ENCODE measurements around the gene ZNRF1.
"Not testable (repeated sequence)": the region's sequence is repeated elsewhere in the genome, so short reads cannot be mapped to it uniquely, and the experiment has no call there.

Gene ZNRF1

DNA sequence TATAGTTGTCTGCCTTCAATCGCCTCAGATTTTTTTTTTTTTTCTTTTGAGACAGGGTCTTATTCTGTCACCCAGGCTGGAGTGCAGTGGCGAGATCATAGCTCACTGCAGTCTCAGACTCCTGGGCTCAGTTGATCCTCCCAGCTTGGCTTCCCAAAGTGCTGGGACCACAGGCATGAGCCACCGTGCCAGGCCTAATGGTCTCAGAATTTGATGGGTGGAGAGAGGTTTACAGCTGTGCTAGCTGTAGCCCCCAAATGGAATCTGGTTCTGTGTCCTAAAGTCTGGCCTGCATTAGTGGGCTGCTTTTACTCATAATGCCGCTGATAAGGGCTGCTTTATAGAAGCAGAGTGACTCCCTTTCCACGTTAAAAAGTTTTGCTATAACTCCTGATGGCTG, 5.1 kb downstream of the ZNRF1 start:
- DNase-seq, result no peak

DNA sequence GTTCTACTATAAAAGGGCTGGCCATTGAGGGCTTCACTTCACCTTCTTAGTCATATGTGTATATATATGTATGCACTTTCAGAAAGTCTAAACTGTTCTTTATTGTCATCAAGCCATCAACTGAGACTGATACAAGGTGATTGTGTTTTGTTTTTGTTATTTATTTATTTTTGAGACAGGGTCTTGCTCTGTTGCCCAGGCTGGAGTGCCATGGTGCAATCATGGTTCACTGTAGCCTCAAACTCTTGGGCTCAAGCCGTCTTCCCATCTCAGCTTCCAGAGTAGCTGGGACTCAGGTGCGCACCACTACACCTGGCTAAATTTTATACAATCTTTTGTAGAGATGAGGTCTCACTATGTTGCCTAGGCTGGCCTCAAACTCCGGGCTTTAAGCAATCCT, 5.6 kb downstream of the ZNRF1 start:
- no peak for DNase-seq

DNA sequence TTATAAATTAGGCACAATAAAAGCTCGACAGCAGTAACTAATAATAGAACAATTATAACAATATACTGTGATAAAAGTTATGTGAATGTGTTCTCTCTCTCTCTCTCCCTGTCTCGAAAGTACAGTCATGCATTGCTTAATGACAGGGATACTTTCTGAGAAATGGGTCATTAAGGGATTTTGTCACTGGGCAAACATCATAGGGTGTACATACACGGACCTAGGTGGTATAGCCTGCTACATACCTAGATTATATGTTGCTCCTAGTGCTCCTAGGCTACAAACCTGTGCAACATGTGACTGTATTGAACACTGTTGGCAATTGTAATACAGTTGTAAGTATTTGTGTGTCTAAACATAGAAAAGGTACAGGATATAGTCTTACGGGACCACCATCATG, 6.9 kb downstream of the ZNRF1 start:
- DNase-seq, result no peak

DNA sequence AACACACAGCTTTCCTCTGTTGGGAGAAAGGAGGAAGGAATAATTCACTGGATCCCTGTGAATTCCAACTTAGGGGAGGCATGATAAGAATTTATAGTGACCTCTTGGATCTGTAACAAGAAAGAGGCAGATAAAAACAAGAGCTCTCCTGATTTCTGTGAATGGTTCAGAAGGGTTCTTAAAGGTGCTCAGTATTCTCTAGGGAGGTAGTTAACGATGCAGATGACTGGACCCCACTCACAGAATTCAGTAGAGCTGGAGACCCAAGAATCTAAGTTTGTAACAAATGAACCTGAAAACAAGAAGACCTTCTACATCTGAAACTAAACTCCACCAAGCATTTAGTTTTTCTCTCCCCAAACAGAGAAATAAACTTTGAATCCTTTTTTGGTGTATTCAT, 8.6 kb downstream of the ZNRF1 start:
- no peak for DNase-seq

DNA sequence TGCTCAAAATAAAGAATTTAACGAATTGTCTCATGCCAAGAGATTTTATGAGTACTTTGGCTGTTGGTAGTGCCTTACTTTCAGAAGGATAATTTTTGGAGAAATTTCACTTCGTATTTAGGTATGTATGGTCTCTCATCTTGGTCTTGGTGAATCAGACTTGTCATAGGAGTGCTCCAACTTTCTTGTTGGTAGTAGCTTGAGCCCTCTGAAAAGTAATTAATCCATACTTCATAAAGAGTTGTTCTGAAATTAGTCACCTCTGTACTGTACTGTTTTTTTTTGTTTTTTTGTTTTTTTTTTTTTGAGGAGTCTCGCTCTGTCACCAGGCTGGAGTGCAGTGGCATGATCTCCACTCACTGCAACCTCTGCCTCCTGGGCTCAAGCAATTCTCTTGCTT, 11.6 kb downstream of the ZNRF1 start:
- DNase-seq, result no peak

DNA sequence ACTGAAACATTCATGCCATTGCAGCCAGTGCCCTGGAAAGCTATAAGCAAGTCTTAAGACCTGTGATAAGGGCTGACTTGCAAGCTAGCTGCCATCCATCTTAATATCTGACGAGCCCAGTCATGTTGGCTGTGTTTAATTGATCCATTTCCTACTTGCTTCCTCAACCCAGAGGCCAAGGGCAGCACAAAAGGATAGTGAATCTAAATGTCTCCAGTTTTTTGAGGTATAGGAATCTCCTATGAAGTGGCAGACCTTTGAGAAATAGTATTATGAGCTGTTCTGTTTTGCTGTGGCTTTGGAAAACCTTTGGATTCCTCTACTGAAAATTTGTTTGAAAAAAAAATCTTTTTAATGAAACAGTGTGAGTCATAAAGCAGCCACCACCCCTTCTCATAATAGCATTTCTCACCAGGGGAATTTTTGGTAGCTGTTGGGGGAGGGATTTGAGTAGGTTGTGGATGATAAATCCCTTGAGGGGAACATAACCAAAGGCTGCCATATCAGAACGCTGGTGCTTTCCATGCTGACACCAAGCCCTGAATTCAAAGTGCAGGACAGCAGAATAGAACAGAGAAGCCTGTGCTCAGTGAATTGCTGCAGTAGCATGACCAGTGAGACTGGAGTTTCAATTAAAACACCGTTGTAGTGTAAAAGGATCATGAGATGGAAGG, 12.9 kb downstream of the ZNRF1 start:
- no peak for DNase-seq

DNA sequence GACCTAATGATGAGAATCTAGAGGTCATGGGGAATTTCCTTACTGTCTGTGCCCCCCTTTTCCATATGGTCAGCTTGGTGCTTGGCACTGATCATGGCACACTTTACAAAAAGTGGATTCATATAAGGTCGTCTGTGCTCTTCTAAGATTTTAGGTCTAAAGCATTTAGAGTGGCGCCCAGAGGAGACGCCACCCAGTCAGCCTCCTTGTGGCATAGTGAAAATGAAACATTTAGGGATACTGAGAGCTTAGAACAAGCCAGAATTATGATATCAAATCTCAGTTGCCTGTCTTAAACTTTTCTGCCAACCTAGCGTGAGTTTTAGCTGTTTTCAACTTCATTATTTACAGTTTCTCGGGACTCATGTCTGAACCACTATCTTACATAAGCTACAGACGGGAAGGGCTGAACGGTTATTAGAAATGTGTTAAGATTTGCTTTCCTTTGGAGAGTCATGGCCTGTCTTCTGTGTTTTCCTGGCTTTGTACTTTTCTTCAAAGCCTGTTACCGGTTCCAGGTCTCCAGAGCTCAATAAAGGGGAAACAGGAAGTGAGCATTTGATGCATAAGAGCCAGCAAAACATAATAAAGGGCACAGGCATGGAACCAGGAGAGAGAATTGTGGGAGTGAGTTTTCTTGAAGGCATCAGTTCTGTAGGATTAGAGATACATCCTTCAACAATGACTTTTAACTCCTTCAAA, 13.7 kb downstream of the ZNRF1 start:
- DNase-seq, result no peak

DNA sequence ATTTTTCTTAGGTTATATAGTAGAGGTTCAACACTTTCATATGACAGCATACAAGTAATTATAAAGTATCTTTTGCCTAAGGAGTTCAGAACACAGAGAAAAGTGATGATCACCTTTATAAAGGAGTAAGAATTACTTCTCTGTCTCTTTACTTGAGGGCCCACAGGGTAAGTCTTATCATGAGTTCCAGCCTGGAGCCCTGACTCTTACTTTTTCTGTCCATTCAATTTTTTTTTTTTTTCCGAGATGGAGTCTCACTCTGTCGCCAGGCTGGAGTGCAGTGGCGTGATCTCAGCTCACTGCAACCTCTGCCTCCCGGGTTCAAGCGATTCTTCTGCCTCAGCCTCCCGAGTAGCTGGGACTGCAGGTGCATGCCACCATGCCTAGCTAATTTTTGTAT, 14.3 kb downstream of the ZNRF1 start:
- not testable (repeated sequence) for DNase-seq

DNA sequence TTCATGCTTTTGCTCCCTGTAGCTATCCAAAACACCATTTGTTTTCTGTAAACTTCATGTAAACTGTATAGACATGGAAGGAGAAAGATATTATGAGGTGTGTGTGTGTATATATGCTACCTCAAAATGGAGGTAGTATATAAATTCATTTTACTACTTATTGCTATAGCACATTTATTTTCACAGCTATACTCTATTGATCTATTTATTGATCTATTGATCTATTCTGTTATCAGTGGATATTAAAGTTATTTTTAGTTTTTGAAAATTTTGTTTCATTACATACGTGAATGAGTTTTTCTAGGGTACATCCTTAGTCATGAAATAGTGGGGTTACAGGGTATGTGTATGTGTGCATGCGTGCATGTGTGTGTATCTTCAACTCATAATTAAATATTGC, 15.5 kb downstream of the ZNRF1 start:
- DNase-seq, result no peak

DNA sequence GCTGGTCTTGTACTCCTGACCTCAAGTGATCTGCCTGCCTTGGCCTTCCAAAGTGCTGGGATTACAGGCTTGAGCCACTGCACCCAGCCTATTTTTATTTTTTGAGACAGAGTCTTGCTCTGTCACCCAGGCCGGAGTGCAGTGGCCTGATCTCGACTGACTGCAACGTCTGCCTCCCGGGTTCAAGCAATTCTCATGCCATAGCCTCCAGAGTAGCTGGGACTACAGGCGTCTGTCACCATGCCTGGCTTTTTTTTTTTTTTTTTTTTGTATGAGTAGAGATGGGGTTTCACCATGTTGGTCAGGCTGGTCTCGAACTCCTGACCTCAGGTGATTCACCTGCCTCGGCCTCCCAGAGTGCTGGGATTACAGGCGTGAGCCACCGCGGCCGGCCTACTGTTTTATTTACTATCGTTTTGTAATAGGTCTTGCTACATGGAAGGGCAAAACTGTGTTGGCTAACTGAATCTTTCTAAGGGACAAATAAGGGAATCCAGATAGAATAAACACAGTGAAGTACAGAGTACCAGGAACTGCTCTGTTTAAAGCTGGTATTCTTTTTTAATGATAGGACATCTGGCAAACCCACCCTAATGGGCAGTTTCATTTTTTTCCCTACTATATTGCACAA, 17.7 kb downstream of the ZNRF1 start:
- DNase-seq, result not testable (repeated sequence)

DNA sequence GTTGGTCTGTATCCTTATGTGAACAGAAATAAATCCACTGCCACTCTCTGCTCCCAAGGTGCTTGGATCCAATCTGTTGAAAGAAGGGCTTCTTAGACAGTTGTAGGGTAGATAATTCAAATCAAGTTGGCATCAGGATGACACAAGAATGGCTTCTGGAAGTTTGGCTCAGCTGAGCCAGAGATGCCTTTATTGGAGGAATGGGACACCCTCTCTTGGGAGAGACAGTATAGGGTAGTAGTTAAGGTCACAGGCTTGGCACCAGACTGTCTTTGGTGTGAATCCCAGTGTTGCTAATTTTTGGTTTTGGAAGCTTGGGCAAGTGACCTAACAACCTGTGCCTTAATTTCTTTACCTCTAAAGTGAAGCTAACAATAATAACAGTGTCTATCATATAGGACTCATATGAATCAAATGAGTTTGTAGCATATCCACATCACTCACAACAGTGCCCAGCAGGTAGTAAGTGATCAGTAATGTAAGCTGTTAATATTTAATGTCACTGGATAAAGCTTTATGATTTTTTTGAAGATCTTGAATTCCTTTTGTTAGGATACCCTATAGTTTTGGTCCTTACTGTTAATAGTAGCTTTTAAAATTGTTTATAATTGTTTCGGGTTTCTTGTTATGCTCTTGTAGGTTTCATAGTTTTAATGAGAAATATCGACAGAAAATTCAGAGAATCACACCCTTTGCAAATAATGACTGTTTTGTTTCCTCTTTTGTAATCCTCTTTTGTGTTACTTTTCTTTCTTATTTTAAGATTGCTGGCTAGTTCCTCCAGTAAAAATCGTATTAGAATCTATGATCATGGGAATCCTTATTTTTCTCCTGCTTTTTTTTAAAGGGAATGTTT, 19.1 kb downstream of the ZNRF1 start:
- DNase-seq, result no peak

DNA sequence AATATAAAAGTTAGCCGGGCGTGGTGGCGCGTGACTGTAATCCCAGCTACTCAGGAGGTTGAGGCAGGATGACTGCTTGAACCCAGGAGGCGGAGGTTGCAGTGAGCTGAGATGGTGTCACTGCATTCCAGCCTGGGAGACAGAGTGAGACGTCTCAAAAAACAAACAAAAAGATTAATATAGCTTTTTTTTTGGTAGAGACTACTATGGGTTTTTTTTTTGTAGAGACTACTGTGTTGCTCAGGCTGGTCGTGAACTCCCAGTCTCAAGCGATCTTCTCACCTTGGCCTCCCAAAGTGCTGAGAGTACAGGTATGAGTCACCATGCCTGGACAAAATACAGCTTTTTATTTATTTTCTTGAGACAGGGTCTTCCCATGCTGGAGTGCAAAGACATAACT, 20.2 kb downstream of the ZNRF1 start:
- no peak for DNase-seq

DNA sequence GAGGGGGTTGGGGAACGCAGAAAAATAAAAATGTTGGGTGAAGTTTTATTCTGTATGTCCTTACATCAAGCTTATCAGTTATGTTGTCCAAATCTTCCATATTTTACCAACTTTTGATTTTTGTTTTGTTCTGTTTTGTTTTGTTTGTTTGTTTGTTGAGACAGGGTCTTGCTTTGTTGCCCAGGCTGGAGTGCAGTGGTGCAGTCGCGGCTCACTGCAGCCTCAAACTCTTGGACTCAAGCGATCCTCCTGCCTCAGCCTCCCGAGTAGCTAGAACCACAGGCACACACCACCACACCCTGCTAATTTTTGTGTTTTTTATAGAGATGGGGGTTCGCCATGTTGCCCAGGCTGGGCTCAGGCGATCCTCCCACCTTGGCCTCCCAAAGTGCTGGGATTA, 20.8 kb downstream of the ZNRF1 start:
- no peak for DNase-seq

DNA sequence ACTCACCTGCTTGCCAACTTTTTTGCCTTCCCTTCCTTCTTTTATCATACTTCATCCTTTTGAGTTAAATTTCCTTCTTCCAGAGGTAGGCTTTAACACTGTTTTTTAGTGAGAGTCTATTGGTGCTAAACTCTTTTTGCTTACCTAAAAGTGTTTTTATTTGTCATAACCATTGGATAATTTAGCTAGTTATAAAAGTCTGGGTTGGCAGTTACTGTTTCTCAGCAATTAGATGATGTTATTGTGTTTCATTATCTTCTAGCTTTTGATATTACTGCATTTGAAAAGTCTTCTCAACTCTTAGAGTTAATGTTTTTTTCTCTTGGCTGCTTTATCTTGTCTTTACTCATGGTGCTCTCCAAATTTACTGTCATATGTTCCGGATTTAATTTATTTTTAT, 22.6 kb downstream of the ZNRF1 start:
- no peak for DNase-seq

DNA sequence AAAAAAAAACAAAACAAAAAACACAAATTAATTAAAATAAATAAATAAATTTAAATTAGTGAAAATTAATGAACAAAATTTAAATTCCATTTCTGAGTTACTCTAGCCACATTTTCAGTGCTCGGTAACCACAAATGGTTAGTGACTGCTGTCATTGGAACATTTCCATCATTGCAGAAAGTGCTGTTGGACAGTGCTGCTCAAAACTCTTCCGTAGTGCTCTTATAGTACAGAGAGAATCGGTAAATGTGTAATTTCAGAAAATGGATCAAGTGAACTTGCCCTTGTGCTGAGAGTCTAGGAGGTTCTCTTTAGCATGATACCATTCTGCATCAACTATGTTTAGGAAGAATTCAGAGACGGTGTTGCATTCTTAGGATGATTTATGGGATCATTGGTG, 23.7 kb downstream of the ZNRF1 start:
- no peak for DNase-seq

DNA sequence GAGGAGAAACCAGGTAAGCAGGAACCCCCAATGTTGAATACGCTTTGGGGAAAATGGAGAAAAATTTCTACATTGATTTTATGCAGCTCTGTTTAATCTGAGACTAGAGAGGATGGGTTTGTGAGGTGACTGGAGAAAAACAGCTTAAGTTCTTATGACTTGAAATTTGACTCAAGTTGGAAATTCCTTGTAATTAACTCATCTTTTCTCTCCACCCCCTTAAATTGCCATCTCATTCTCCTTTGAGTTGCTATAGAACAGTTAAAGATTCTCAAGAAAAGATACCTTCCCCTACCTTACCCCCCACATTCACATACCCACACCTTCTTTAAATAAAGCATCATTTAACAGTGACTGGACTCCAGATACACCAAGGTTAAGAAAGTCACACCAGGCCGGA, 24.2 kb downstream of the ZNRF1 start:
- no peak for DNase-seq

DNA sequence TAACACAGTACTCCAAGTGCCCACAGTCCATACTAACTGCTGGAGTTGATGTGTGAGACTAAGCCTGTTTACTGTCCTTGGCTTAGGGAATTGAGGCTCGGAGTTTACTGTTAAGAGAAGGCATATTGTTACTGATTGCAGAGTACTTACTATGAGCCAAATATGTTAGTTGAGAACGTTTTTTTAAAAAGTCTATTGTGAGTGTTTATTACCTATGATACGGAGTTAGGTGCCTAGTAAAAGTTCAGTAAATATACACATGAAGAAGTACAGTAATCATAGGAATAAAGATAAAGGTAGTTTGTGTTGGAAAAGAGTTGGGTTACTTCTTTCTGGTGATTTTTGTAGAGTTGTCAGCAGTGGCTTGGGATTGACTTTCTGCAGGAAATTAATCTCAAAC, 25.4 kb downstream of the ZNRF1 start:
- DNase-seq, result no peak

DNA sequence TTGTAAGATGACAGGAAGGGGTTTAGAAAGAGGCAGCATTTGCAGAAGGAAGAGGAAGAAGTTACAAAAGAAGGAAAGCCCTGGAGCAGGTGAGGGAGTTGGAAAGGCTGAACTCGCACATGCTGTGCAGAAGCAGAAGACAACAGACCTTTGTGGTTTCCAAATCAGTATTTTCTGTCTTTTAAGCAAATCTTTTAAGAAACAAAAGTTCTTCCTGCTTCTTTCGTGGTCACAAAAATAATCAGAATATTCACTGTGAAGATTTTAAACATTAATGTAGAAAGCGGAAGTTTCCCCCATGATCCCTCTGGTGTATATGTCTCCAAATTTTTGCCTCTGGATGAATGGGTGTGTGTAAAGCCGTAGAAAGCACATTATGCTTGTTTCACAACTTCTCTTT, 25.8 kb downstream of the ZNRF1 start:
- DNase-seq, result no peak

DNA sequence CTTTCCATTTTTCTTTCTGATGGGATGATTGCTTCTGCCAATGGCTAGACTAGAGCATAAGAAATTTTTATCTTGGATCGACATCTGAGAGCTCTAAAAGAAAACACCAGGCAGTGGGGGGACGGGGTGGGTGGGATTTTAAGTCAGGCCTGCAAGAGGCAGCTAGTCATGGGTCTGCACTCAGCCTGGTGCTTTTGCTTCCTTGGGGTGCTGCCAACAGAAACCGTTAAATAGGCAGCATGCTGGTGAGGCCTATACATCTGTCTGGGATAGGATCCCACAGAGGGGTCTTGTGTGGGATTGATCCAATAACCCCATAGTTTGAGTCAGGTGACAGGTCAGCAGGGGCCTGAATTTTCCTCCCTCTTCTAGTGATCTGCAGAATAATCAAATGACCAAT, 26.9 kb downstream of the ZNRF1 start:
- DNase-seq, result no peak

DNA sequence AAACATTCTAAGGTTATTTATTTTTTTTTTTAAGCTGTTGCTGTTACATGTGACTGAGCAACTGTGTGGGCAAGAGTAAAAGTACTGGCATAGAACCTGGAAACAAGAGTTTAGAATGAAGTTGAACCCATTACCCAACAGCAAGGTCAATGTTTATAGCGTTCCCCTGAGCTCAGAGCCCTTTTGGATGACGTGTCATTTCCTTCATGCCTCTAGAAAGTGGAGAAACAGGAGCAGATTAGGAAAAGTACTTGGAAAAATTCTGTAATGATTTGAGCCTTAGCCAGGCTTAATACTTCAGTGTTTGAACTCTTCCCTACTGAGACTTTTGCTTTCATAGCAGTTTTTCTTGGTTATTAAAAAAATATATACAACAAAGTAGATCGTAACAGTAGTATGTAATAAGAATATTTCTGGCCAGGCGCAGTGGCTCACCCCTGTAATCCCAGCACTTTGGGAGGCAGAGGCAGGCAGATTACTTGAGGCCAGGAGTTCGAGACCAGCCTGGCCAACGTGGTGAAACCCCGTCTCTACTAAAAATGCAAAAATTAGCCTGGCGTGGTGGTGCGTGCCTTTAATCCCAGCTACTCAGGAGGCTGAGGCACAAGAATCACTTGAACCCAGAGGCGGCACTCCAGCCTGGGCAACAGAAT, 27.5 kb downstream of the ZNRF1 start:
- not testable (repeated sequence) for DNase-seq

DNA sequence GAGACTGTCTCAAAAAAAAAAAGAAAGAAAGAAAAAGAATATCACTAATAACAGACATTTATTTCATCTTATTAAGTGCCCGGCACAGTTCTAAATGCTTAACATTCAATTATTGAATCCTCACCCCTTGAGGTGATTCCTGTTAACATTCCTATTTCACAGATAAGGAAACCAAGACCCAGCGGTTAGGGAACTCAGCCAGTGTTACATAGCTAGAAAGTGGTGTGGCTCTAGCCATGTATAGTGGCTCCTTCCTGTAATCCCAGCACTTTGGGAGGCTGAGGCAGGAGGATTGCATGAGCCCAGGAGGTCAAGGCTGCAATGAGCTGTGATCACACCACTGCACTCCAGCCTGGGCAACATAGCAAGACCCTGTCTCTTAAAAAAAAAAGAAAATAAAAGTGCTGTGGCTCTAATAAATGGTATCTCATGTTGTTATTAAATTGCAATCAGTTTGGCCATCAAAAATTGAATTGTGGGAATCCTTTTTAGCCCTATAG, 28.1 kb downstream of the ZNRF1 start:
- DNase-seq, result no peak

DNA sequence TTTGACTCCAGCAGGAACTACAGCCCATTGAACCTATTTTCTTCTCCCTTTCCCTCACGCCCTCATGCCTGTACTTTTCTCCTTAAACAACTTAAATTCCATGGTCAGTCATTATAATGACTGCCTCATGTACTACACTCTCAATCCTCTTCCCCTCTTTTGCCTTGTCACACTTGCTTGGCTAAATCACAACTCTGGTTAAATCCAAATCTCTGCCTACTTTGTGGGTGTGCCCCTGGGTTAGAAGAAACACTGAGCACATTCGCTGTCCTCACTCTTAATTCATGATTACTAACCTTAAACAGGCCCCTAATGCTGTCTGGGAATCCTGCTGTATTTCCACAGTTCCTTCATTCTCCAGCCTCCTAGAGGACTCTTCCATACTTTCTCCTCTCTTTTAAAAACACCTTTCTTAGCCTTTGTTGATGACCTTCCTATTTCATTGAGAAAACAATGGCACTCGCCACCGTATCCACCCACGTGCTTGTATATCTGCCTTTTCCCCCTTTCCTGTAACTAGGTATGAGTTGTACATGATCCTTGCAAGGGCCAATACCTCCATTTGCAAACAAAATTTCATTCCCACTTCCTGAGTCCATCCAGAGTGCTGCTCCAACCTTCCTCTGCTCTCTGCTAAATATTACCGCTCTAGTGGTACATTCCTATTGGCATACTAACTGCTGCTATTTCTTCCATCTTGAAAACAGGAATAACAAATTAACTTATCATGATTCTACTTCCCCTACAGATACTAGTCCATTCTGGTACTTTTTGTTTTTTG, 28.9 kb downstream of the ZNRF1 start:
- no peak for DNase-seq

Data from GDM1 (cell line).